Measurements from ENCODE around the gene TMEM108. TPM values are rescaled to one million over a fixed set of nuclear protein-coding genes. Genes with fewer than 3 reads are reported as not detected.

Gene TMEM108
- total and polyA plus RNA-seq, 2 of the 4 experiments (the other 2 are of a cell fraction) = 0.18 to 2.2 TPM

GRCh38 chr3:133096900-133097613 is 58.9 kb downstream of the TMEM108 start:
- intact Hi-C loops (cut with micrococcal nuclease) (no loop called here), dilution Hi-C loops (cut with HindIII; ENCODE audit: low sequenced_read_pairs, unreplicated experiment) (no loop called here), in situ Hi-C loops (cut with MboI; ENCODE audit: low sequenced_read_pairs) (no loop called here)
- Histone ChIP-seq H3K36me3 (ENCODE audit: control insufficient read depth, insufficient read depth, low read length) (no peaks in the 10 kb centered on the region), H4K8ac (ENCODE audit: low read depth in 2 of 2, low read length in 2 of 2) (no peak overlapping the region), H2BK20ac (ENCODE audit: low read depth, low read length) (no peak overlapping the region), H3K23ac (ENCODE audit: low read depth, low read length) (no peak overlapping the region), H3K27ac (ENCODE audit: insufficient read depth, low read length) (no peak overlapping the region), H3K4me3 (ENCODE audit: insufficient read depth, low read depth, low read length) (no peak overlapping the region), H4K20me1 (ENCODE audit: insufficient read depth, low read length) (no peaks in the 10 kb centered on the region), H4K91ac (ENCODE audit: insufficient read depth, low read depth, low read length) (no peak overlapping the region), H3K18ac (ENCODE audit: low read depth, low read length) (no peak overlapping the region), H3K27me3 (ENCODE audit: control insufficient read depth, insufficient read depth, low read length) (no peaks in the 10 kb centered on the region), H3K9me3 (ENCODE audit: control insufficient read depth, insufficient read depth, low read length) (no peaks in the 10 kb centered on the region), H3K4me2 (ENCODE audit: low read depth, low read length) (no peak overlapping the region), H4K5ac (ENCODE audit: low read depth, low read length) (no peak overlapping the region), H2BK5ac (ENCODE audit: low read depth, low read length, poor library complexity, severe bottlenecking) (no peak overlapping the region), H3K4ac (ENCODE audit: low read depth, low read length) (no peak overlapping the region), H2AFZ (replicated peaks; ENCODE audit: low read length, poor library complexity) (no peak overlapping the region), H3K79me1 (ENCODE audit: low read depth in 1 of 2, low read length in 2 of 2) (no peaks in the 10 kb centered on the region), H3K4me1 (ENCODE audit: control insufficient read depth, insufficient read depth, low read length) (peaks cover 2% of the 10 kb centered on the region; the same call in 1 of the 2 replicates), H3K14ac (replicated peaks; ENCODE audit: low read depth, low read length) (no peak overlapping the region), H3K9me1 (ENCODE audit: insufficient read depth, low read length) (no peaks in the 10 kb centered on the region), H2BK15ac (ENCODE audit: low read depth, low read length) (no peak overlapping the region), H3K56ac (ENCODE audit: extremely low read depth, insufficient read depth, low read length) (no peak overlapping the region), H2AK5ac (ENCODE audit: low read depth, low read length) (no peak overlapping the region), H3K9ac (ENCODE audit: low read depth, low read length) (no peak overlapping the region), H2AK9ac (replicated peaks; ENCODE audit: low read depth, low read length, poor library complexity) (no peak overlapping the region), H2BK120ac (ENCODE audit: low read depth, low read length) (no peak overlapping the region)
- POLR2A ChIA-PET (ENCODE audit: unreplicated experiment) = no interaction called here
- CTCF ChIA-PET = no interaction called here
- BruUV-seq (replicated peaks) = no TSS peak
- TF ChIP-seq RAD21 (IDR thresholded peaks at IDR 0.05; ENCODE audit: low read length) (no peak), CTCF (conservative IDR thresholded peaks at IDR 0.05; ENCODE audit: low read depth, low read length) (no peak), CHD1 (IDR thresholded peaks at IDR 0.05; ENCODE audit: low read depth, low read length) (no peak), POLR2A (IDR thresholded peaks at IDR 0.05; ENCODE audit: low read depth, low read length) (no peak), MAZ (IDR thresholded peaks at IDR 0.05; ENCODE audit: borderline replicate concordance, low read depth, low read length) (no peak), FOS (IDR thresholded peaks at IDR 0.05; ENCODE audit: low read depth, low read length) (no peak), BHLHE40 (IDR thresholded peaks at IDR 0.05; ENCODE audit: low read depth, low read length) (peak; percentile 80), CEBPB (IDR thresholded peaks at IDR 0.05; ENCODE audit: low read depth, low read length) (no peak), NFE2L2 (IDR thresholded peaks at IDR 0.05; ENCODE audit: low read depth, low read length) (no peak)
- peak; percentile 57 for DNase-seq
- no CpG with 5 or more reads among the region's 3 CpGs for WGBS, 2 experiments (ENCODE audit: extremely low coverage in 2 of 2, insufficient read length in 1 of 2)
- ATAC-seq (ENCODE audit: low read depth) = no peak
